ENCODE data around the gene SPIRE2.
"Not testable (repeated sequence)": the region's sequence is repeated elsewhere in the genome, so short reads cannot be mapped to it uniquely, and the experiment has no call there.

The SPIRE2 gene

GRCh38 chr16:89833664-89834363 lies 5.5 kb downstream of the SPIRE2 start:
- not testable (repeated sequence) for H3K36me3 ChIP-seq (ENCODE audit: control insufficient read depth, insufficient read depth, low read length); H3K4me3 ChIP-seq (ENCODE audit: low read length); H3K27ac ChIP-seq (ENCODE audit: low read depth, low read length); H3K27me3 ChIP-seq (ENCODE audit: control insufficient read depth, insufficient read depth, low read length); H3K9ac ChIP-seq (ENCODE audit: low read length); H3K4me1 ChIP-seq (ENCODE audit: control insufficient read depth, insufficient read depth, low read length)

DNA sequence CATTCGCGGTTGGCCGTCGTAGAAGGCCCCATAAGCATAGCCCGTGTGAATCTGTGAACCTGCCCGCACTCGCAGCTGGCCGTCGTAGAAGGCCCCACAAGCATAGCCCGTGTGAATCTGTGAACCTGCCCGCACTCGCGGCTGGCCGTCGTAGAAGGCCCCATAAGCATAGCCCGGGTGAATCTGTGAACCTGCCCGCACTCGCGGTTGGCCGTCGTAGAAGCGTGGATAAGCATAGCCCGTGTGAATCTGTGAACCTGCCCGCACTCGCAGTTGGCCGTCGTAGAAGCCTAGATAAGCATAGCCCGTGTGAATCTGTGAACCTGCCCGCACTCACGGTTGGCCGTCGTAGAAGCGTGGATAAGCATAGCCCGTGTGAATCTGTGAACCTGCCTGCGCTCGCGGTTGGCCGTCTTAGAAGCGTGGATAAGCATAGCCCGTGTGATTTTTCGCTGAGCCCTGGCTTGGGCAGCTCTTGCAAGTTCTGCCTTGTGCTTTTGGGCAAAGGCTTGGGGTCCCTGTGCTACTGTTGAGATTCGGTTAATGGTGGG lies 6.6 kb downstream of the SPIRE2 start:
- not testable (repeated sequence) for H3K27me3 ChIP-seq (ENCODE audit: control insufficient read depth, insufficient read depth, low read length); H3K4me3 ChIP-seq (ENCODE audit: low read length); H3K36me3 ChIP-seq (ENCODE audit: control insufficient read depth, insufficient read depth, low read length); H3K9ac ChIP-seq (ENCODE audit: low read length); H3K27ac ChIP-seq (ENCODE audit: low read depth, low read length); H3K4me1 ChIP-seq (ENCODE audit: control insufficient read depth, insufficient read depth, low read length)

DNA sequence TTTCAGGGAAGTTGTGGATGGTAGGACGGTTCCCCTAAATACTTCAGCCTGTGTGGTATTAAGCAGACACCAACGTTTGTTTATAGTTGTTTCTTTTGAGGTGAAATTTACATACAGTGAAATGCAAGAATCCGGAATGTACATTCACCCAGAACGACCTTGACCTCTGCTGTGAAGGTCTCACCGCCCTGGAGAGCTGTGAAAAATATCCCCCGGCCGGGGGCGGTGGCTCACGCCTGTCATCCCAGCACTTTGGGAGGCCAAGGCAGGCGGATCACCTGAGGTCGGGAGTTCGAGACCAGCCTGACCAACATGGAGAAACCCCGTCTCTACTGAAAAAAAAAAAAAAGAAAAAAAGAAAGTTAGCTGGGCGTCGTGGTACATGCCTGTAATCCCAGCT lies 8.2 kb downstream of the SPIRE2 start:
- not testable (repeated sequence) for H3K4me3 ChIP-seq (ENCODE audit: low read length); H3K27ac ChIP-seq (ENCODE audit: low read depth, low read length); H3K27me3 ChIP-seq (ENCODE audit: control insufficient read depth, insufficient read depth, low read length); H3K4me1 ChIP-seq (ENCODE audit: control insufficient read depth, insufficient read depth, low read length); H3K9ac ChIP-seq (ENCODE audit: low read length); H3K36me3 ChIP-seq (ENCODE audit: control insufficient read depth, insufficient read depth, low read length)

DNA sequence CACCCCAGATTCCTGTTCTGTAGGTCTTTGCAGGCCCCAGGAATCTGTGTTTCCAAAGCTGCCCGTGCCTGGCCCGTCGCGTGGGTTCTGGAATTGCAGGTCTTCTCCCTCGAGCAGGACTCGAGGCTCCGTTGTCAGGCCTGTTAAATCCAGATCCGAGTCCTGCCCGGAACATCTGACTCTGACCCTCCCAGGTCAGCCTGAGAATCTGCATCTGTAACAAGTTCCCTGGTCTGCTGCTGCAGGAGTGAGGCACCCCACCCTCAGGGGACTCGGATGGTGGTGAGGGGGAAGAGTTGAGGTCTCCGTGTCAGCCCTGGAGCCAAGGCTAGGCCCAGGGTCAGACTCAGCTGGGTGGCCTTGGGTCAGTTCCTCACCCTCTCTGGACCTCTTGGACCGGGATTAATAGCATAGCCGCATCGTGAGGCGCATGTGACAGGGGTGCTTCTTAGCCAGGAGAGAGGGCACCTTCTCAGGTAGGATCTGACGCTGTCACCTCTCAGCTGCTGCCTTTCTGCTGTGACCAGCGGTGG lies 8.8 kb downstream of the SPIRE2 start:
- peaks cover 3% of the 10 kb centered on the region for H3K36me3 ChIP-seq (ENCODE audit: control insufficient read depth, insufficient read depth, low read length)
- H3K27me3 ChIP-seq (ENCODE audit: control insufficient read depth, insufficient read depth, low read length): no peaks in the 10 kb centered on the region
- H3K9ac ChIP-seq (ENCODE audit: low read length): no peak overlapping the region
- no peak overlapping the region for H3K27ac ChIP-seq (ENCODE audit: low read depth, low read length)
- H3K4me1 ChIP-seq (ENCODE audit: control insufficient read depth, insufficient read depth, low read length): no peaks in the 10 kb centered on the region
- H3K4me3 ChIP-seq (ENCODE audit: low read length): peak overlapping the region; percentile 12

- no peaks in the 10 kb centered on the region for H3K4me1 ChIP-seq (ENCODE audit: control insufficient read depth, insufficient read depth, low read length)
- H3K4me3 ChIP-seq (ENCODE audit: low read length): no peak overlapping the region
- peaks cover under 1% of the 10 kb centered on the region for H3K36me3 ChIP-seq (ENCODE audit: control insufficient read depth, insufficient read depth, low read length)
- no peak overlapping the region for H3K27ac ChIP-seq (ENCODE audit: low read depth, low read length)
- H3K27me3 ChIP-seq (ENCODE audit: control insufficient read depth, insufficient read depth, low read length): no peaks in the 10 kb centered on the region
- no peak overlapping the region for H3K9ac ChIP-seq (ENCODE audit: low read length)
Measured at GRCh38 chr16:89841275-89841674, 13.0 kb downstream of the SPIRE2 start.

GRCh38 chr16:89842471-89843408 lies 14.5 kb downstream of the SPIRE2 start:
- no peak overlapping the region for H3K27ac ChIP-seq (ENCODE audit: low read depth, low read length)
- H3K4me3 ChIP-seq (ENCODE audit: low read length): no peak overlapping the region
- H3K27me3 ChIP-seq (ENCODE audit: control insufficient read depth, insufficient read depth, low read length): no peaks in the 10 kb centered on the region
- H3K36me3 ChIP-seq (ENCODE audit: control insufficient read depth, insufficient read depth, low read length): no peaks in the 10 kb centered on the region
- no peak overlapping the region for H3K9ac ChIP-seq (ENCODE audit: low read length)
- no peaks in the 10 kb centered on the region for H3K4me1 ChIP-seq (ENCODE audit: control insufficient read depth, insufficient read depth, low read length)

- no peak overlapping the region for H3K9ac ChIP-seq (ENCODE audit: low read length)
- no peak overlapping the region for H3K27ac ChIP-seq (ENCODE audit: low read depth, low read length)
- no peaks in the 10 kb centered on the region for H3K4me1 ChIP-seq (ENCODE audit: control insufficient read depth, insufficient read depth, low read length)
- H3K36me3 ChIP-seq (ENCODE audit: control insufficient read depth, insufficient read depth, low read length): no peaks in the 10 kb centered on the region
- H3K27me3 ChIP-seq (ENCODE audit: control insufficient read depth, insufficient read depth, low read length): no peaks in the 10 kb centered on the region
- H3K4me3 ChIP-seq (ENCODE audit: low read length): no peak overlapping the region
Measured at GRCh38 chr16:89843409-89844350, 15.4 kb downstream of the SPIRE2 start.

- Histone ChIP-seq H3K27me3 (ENCODE audit: control insufficient read depth, insufficient read depth, low read length) (no peaks in the 10 kb centered on the region), H3K4me3 (ENCODE audit: low read length) (no peak overlapping the region), H3K4me1 (ENCODE audit: control insufficient read depth, insufficient read depth, low read length) (no peaks in the 10 kb centered on the region), H3K9ac (ENCODE audit: low read length) (no peak overlapping the region), H3K36me3 (ENCODE audit: control insufficient read depth, insufficient read depth, low read length) (no peaks in the 10 kb centered on the region), H3K27ac (ENCODE audit: low read depth, low read length) (no peak overlapping the region)
Measured at GRCh38 chr16:89844739-89845339, 16.6 kb downstream of the SPIRE2 start.

DNA sequence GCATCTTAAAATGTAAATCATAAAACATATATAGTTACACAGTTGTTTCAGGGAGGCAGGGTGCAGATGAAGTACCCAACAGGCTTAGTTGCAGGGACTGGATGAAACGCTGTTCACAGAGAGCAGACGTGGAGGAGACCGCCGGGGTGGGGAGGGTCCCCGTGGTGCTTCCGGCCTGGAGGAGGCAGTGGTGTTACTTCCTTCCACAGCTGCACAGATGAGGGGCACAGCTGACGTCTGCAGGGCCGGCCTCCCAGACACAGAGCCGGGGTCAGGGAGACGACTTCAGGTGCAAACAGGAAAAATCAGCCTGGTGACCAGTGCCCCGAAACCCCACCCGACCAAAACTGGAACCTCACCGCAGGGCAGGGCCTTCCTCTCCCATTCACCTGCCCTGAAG lies 17.1 kb downstream of the SPIRE2 start:
- Histone ChIP-seq H3K9ac (ENCODE audit: low read length) (no peak overlapping the region), H3K4me1 (ENCODE audit: control insufficient read depth, insufficient read depth, low read length) (no peaks in the 10 kb centered on the region), H3K27ac (ENCODE audit: low read depth, low read length) (no peak overlapping the region), H3K27me3 (ENCODE audit: control insufficient read depth, insufficient read depth, low read length) (no peaks in the 10 kb centered on the region), H3K36me3 (ENCODE audit: control insufficient read depth, insufficient read depth, low read length) (no peaks in the 10 kb centered on the region), H3K4me3 (ENCODE audit: low read length) (no peak overlapping the region)

DNA sequence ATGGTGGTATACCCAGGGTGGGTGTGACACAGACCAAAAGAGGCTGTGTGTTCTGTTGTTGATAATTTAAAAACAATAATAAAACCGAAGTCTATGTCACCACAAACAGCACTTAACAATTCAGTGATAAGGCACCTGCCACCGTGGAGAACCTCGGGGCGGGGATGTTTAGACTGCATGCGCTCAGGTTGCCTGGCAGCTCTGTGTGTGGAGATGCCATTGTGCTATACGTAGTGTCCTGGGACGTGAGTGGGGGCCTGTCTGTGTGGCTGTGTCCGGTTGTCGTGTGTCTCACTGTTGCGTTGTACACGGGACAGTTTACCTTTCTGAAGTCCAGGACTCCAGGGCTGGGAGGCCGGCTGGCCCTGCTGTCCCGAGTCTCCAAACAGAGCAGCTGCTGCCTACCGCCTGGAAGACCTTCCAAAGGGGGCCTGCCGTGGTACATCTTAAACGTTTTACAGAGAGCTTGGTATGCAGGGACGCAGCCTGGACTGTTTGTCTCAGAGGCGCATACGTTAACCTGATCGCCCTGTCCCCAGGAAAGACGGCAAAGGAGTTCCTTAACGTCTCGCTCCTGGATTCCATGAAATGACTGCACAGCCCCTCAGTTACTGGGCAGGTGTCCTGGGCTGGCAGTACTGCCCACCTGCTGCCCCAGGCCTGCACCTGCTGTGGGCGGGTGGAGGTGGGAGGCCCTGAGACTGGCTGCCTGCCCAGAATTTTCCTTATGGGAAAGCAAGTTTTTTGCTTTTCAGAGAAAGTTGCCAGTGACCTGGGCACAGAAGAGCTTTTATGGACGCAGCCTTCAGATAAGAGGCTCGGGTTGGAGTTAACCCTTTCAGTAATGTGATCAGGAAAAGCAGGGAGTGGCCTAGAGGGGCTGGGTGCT lies 19.0 kb downstream of the SPIRE2 start:
- H3K27me3 ChIP-seq (ENCODE audit: control insufficient read depth, insufficient read depth, low read length): no peaks in the 10 kb centered on the region
- no peaks in the 10 kb centered on the region for H3K36me3 ChIP-seq (ENCODE audit: control insufficient read depth, insufficient read depth, low read length)
- H3K27ac ChIP-seq (ENCODE audit: low read depth, low read length): no peak overlapping the region
- H3K4me3 ChIP-seq (ENCODE audit: low read length): no peak overlapping the region
- H3K9ac ChIP-seq (ENCODE audit: low read length): no peak overlapping the region
- no peaks in the 10 kb centered on the region for H3K4me1 ChIP-seq (ENCODE audit: control insufficient read depth, insufficient read depth, low read length)

DNA sequence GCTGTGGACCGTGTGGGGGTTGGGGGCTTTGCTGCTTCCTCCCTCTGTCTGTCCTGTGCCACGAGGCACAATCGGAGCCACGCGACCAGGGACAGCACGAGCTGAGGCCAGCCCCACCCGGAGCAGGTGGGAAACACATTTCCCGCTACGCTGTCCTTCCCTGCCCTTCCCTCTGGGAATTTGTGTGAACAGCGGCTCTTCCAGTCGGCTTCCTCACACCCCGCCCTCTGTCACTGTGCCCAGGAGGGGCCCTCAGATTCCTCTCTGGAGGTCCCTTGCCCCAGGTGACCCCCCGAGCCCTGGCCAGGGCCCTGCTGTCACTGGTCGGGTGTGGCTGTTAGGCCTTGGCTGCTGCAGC lies 19.6 kb downstream of the SPIRE2 start:
- H3K4me1 ChIP-seq (ENCODE audit: control insufficient read depth, insufficient read depth, low read length): no peaks in the 10 kb centered on the region
- H3K27ac ChIP-seq (ENCODE audit: low read depth, low read length): no peak overlapping the region
- H3K27me3 ChIP-seq (ENCODE audit: control insufficient read depth, insufficient read depth, low read length): no peaks in the 10 kb centered on the region
- H3K9ac ChIP-seq (ENCODE audit: low read length): no peak overlapping the region
- no peak overlapping the region for H3K4me3 ChIP-seq (ENCODE audit: low read length)
- H3K36me3 ChIP-seq (ENCODE audit: control insufficient read depth, insufficient read depth, low read length): no peaks in the 10 kb centered on the region
